GM08714 (cell line): ENCODE measurements around the gene CDHR5.
A peak's percentile ranks its signal among the peaks of the same experiment; 100 is the strongest.
"Not testable (repeated sequence)": the region's sequence is repeated elsewhere in the genome, so short reads cannot be mapped to it uniquely, and the experiment has no call there.

Experiments used
- H3K4me3 ChIP-seq: fragments of 200-500 bp; sonication (Bioruptor generic); 2 replicates; pipeline ENCODE4 v1.5.1; 2014; ENCODE audit warnings: mild to moderate bottlenecking, low read length, inconsistent platforms
- ZNF274 ChIP-seq: IDR thresholded peaks from 2 replicates; pipeline ENCODE4 v1.6.1; 2012; ENCODE audit warnings: mild to moderate bottlenecking, low read depth, low read length

Gene CDHR5

DNA sequence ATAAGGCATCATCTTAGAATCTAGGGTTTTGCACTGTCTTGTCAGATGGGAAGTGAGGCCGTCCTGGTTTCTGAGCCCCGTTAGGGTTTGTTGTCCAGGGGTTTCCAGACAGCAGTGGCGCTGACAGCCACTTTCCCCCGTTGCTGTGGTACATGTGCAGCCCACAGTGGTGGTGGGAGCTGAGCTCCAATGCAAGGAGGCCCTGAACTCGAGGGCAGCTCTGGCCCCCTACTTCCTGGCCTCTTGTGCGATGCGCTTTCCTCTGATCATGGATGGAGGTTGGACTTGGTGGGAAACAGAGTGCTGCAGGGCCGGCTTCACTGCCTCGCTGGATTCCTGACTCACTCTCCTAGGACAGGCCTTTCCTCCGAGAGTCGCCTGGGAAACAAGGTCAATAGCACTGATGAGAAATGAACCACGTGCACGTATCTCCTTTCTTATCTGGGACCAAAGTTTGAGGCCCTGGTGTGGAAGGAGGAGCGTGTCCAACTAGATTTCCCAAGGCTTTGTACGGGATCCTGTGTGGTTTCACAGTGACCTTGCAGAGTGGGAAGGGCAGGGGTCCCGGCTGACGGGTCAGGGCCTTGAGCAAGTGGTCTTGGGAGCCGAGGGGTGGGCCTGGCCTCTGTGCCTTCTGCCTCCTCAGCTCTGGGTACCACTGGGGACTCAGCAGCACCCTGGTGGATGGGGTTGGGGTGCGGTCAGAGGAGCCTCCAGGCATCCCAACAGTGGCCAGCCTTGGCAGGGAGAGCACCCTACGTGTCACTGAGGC is 44.7 kb downstream of the CDHR5 start:
- TF ChIP-seq ZNF274 = no peak
- H3K4me3 ChIP-seq = no peak overlapping the region

DNA sequence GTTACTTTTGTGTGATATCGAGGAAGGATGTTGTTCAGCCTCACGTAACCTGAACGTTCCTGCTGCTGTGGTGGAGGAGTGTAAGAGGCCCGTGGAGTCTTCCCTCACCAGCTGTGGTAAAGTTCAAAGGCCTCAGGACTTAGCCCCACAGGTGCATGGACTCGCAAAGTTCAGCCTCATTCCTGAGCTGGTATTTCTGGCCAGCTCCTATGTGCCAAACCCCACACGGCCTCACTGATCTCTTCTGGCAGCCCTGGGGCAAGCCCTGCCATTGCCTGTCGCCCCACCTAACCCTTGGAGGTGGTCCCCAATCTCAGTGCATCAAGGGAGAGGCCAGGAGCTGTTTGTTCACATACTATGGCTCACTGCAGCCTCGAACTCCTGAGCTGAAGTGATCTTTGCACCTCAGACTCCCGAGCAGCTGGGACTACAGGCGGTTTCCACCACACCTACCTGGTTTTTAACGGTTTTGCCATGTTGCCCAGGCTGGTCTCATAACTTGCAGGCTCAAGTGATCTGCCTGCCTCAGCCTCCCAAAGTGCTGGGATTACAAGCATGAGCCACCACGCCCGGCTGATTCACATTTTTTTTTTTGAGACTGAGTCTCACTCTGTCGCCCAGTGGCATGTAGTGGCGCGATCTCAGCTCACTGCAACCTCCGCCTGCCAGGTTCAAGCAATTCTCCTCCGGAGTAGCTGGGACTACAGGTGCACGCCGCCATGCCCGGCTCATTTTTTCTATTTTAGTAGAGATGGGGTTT is 46.3 kb downstream of the CDHR5 start:
- H3K4me3 ChIP-seq = no peak overlapping the region
- TF ChIP-seq ZNF274 = no peak

DNA sequence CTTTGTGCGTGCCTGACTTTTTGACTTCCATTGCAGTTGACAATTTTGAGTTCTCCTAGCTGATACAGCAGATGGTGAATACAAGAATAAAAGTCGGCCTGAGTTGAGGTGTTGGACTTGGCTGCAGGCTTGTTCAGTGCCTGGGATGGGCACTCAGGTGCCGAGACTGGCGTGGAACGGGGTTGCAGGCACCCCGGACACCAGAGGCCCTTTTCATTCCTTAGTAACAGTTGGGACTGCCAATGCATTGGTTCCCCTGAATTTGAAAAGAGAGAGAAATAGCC is 47.2 kb downstream of the CDHR5 start:
- TF ChIP-seq ZNF274 = no peak
- H3K4me3 ChIP-seq = peak overlapping the region; percentile 91

DNA sequence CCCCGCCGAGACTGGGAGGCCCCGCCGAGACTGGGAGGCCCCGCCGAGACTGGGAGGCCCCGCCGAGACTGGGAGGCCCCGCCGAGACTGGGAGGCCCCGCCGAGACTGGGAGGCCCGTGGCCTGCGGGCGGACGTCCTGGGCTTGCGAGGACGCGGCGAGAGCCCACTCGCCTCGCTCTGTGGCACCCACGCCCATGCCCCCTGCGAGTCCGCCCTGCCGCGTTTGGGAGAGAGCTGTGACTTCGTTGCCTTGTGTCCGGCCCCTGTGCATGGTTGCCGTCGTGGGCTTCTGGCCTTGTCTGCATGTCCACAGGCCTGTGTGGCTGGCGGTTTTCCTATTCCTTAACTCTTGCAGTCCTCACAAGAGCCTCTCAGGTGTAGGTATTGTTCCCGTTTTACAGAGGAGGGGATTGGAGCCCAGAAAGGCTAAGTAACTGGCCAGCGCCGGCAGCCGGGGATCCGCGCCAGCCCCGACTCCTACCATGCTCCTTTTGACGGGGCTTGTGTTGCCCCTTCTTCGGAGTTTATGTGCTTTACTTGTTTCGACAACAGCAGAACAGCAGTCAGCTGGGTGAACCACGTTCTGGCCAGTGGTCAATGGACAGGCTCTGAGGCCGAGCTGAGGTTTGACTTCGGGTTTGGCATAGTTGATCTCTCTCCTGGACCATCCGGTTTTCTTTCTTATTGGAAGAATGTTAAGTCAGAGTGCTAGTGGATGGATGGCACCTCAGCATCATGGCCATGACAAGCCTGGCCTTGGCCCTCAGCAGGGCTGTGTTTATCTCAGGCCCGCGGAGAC is 47.7 kb downstream of the CDHR5 start:
- no peak for TF ChIP-seq ZNF274
- H3K4me3 ChIP-seq = peak overlapping the region; percentile 91

DNA sequence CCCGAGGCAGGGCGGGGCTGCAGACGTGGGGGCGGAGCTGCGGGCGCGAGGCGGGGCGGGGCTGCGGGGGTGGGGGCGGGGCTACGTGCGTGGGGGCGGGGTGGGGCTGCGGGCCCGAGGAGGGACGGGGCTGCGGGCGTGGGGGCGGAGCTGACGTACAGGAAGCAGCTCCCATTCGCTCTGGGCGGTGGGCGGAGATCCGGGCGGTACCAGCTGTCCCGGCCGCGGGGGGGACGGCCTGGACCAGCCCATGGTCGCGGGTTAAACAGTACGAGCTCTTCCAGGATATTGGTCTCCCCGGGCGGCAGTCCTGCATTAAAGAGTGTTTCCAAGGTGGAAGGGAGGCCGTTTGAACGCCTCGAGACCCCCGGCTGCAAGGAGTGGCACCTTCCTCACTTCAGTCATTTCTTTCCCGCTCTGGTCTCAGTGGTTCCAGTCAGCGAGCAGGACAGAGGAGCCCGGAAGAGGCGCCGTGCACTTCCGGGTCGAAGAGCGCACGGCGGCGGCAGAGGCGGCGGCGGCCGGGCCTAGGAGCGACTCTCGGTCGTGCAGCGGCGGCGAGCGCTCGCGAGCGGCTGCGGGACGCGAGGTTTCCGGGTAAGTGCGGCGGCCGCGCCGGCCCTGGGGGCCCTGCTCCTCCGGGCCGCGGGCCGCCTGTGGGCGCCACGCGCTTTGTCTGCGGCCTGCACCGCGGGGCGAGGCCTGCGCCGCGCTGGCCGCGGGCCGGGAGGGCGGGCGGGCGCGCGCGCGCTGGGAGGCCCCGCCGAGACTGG is 48.6 kb downstream of the CDHR5 start, which contains the start of gene PHRF1:
Gene PHRF1, plus strand, starts transcription at position 475 of the 773 bp plus-strand sequence. CDS start 5,043 bp downstream, outside the sequence.
- no peak for TF ChIP-seq ZNF274

DNA sequence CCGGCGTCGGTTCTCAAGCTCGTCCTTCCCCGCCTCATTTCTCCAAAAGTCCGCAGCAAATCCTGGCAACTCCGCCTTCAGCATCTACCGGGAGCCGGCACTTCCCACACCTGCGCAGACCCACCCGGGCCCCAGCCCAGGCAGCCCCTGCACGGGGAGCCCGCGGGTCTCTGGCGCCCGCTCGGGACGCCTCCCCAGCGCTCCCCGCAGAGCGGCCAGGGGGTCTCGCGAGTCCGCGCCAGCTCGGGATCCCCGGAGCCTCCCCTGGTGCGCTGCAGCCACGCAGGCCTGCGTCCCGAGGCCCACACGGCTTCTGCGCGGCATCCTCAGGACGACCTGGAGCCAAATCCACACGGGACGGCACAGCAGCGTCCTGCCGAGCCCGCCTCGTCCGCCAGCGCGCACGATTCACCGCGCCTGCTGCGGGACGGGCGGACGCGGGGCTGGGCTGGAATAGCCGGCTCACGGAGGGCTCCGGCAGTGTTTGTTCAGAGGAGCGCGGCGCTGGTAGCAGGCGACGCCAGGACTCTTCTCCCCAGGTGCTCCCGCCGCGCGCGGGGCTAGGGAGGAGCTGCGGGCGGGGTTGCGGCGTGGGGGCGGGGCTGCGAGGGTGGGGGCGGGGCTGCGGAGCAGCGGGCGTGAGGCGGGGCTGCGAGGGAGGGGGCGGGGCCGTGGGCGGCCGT is 49.3 kb downstream of the CDHR5 start:
- H3K4me3 ChIP-seq = peak overlapping the region; percentile 55; the same call in 1 of the 2 replicates
- no peak for TF ChIP-seq ZNF274

More for the DNA sequence above, 48.6 kb downstream of the CDHR5 start, which contains the start of gene PHRF1:
- peak within 1 kb of the TSS; percentile 91 for H3K4me3 ChIP-seq

DNA sequence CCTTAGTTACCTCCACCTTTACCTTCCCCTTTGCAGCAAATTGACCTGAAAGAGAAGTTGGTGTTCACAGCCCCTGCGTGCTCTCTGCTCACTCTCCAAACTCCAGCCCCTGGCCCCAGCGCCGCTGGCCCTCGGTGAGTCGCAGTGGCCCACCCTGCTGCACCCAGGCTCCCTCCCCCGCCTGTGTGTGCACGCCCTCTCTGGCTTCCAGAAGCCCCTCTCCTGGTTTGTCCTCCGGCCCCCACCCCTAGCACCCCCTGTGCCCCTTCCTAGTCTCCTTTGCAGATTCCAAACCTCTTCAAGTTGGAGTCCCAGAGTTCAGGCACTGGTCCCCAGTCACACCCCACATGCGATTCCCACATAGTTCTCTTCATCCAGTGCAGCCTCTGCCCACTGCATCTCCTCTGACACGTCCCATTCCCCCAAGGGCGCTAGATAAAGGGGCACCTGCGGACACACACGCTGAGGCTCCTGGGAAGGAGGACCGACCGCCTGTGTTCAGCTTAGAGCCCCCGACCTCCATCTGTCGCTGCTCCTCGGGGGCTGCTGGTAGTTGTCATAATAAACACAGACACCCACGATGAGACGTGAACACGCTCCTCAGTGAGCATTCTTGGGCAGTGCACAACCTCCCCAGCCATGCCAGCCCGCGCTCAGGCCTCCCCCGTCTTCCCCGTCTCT is 50.0 kb downstream of the CDHR5 start:
- peak overlapping the region; percentile 55; the same call in 1 of the 2 replicates for H3K4me3 ChIP-seq
- TF ChIP-seq ZNF274 = no peak

DNA sequence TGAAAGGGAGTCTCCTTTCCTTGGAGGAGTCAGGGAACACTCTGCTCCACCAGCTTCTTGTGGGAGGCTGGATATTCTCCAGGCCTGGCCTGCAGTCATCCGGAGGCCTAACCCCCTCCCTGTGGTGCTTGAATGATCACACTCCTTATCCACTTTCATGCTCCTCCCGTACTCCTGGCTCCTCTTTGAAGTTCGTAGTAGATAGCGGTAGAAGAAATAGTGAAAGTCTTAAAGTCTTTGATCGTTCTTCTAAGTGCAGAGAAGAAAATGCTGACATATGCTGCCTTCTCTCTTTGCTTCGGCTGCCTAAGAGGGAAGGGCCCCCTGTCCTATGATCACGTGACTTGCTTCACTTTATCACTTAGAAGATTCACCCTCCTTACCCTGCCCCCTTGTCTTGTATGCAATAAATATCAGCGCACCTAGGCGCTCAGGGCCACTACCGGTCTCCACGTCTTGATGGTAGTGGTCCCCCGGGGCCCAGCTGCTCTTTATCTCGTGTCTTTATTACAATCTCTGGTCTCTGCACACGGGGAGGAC is 50.7 kb downstream of the CDHR5 start:
- H3K4me3 ChIP-seq = not testable (repeated sequence)

DNA sequence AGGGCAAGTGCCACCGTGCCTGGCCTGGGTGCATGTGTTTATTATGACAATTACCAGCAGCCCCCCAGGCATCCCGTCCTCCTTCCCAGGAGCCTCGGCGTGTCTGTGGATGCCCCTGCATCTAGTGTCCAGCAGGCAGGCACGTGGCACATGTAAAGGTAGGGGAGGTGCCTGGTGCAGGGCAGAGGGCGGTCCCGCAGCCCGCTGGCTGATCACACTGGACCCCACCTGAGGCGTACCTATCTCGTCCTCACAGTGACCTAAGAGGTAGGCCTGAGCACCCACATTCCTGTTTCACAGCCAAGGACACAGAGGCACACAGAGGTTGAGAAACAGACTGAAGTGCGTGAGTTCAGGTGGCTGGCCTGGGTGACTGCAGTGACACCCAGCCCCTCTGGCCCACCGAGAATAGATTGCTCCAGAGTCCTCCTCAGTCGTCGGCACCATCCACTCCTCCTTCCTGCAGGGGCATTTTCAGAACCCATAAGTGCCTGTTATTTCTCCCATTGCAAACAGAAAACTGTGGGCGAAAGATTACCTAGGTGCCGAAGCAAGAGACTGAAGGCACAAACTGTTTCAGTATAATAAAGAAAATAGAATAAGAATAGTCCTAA is 51.5 kb downstream of the CDHR5 start:
- TF ChIP-seq ZNF274 = no peak
- no peak overlapping the region for H3K4me3 ChIP-seq

DNA sequence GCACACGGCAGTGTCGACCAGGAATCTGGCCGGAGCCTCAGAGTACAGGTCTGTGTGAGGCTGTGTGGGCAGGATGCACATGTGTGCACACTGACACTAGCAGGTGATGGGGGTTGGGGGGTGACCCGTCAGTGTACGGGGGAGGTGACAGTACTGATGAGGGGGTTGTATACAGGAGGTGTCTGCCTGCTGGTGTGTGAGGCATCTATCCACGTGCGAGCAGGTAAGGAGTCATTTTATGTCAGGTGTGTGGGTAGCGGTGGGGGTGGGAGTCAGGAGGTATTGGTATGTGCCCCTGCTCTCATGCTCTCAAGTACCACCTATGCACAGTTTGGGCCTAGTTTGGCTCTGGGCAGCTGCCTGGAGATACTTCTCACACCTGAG is 53.0 kb downstream of the CDHR5 start:
- H3K4me3 ChIP-seq = no peak overlapping the region
- no peak for TF ChIP-seq ZNF274

DNA sequence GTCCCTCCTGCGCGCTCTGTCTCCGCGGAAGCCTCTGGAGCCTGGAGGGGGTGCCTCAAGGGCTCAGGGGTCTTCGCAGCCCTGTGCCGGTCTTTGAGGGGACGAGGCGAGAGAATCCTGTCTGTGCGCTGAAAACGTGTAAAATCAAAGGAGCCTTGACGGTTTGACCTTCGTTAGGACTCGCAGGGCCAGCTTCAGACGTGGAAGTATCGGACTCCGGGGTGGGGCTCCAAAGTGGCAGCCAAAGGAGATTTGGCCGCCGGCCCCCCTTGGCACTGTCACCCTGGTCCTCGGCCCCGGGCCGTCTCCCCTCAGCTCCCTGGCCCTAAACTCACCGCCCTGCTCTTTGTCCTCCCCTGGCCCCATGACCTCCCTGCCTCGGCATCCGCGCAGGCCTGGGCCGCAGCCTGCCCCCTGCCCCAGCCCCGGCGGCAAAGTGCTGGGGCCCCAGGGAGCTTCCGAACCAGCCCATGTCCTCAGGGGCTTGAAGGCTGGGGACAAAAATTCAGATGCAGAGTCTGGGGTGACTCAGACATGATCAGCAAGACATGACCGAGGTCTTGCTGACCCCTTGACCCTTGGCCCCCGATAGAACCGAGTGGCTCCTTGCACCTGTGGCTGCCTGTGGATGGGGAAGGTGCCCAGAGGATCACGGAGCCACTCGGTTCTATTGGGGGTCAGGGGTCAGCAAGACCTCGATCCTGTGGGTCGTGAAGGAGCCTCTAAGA is 55.4 kb downstream of the CDHR5 start:
- TF ChIP-seq ZNF274 = no peak
- H3K4me3 ChIP-seq = peak overlapping the region; percentile 80
